Amygdala (tissue), 56 donors: ENCODE results near the gene HIPK3.
A peak's percentile ranks its signal among the peaks of the same experiment; 100 is the strongest.
"Not testable (repeated sequence)": the region's sequence is repeated elsewhere in the genome, so short reads cannot be mapped to it uniquely, and the experiment has no call there.

Experiments used
- DNase-seq, 56 donors: peaks; one replicate each; lab custom pipeline; 2025; lab: John Stamatoyannopoulos, UW

HIPK3 gene

DNA sequence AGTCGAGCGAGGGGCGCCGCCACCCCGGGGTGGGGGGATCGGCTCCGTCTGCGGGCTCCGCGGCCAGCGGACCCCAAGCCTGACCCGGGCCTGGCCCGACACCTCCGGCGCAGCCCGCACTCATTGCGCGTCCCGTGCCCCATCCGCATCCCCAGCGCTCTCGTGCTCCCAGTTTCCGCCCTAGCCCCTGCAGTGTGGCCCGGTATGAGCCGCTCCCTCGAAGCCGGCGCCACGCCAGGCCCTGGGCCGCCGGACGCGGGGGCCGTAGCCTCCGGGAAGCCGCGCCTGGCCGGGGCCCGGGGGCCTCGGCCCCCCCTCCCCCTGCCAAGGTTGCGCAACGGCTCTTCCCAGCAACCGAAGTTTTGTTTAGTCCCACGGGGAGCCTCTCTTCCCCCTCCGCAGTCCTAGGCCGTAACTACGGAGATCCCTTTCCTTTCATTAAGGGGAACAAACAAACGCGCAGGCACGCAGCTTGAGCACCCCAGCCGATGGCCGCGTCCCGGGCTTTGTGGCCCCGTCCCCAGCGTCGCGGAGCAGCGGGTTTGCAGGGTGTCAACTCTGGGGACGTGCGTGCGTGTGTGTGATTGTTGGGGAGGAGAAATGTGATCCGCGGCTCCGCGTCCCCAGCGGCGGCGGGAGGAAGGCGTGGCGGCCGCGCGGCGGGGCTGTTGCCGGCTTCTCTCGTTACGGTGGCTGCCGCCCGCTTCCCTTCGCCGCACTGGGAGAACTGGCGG is 883 bp downstream of the HIPK3 start:
- DNase-seq, result peak in 55 of 56 donors; percentile 5 to 87 (median 69)

DNA sequence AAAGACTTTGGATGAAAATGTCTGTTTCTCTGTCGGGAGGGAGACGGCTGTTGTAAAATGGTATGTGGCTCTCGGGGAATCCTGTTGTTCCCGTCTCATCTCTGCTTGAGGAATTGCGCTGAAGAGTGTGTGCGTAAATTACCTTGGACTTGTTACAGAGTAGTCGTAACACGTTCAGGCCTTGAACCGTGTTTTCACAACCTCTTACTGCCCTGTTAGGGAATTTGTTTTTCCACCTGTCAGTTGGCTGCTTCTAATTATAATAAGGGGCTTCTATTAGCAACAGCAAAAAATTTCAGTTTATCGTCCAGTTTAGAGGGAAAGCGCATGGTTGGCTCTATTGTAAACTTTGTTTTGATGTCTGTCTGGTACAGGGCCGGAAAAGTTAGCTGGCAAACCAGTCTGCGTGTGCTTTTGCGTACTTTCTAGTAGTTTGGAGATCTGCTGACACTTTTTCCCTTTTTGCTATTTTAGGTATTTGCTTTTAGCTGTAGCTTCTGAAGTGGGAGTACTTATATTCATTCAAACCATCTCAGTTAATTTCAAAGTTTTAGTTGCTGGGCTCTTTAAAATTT is 1.5 kb downstream of the HIPK3 start:
- DNase-seq, result peak in 5 of 56 donors; percentile 27 to 53 (median 43)

DNA sequence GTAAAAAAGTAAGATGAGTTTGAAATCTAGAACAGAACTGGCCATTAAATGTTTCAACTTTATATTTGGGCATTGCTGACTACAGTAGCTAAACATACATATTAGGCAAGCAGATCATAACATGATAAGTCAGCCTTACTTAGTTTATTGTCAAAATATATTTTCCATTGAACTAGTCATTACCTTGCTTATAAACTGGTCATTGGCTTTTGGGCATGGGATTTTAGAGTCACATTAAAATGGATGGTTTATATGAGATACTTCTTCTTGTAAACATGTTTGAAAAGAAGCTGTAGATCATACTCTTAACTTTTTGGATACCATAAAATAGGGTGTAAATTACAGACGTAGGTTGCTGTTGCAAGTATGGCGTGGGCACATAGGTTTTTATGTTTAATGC is 2.7 kb downstream of the HIPK3 start:
- no peak for DNase-seq

DNA sequence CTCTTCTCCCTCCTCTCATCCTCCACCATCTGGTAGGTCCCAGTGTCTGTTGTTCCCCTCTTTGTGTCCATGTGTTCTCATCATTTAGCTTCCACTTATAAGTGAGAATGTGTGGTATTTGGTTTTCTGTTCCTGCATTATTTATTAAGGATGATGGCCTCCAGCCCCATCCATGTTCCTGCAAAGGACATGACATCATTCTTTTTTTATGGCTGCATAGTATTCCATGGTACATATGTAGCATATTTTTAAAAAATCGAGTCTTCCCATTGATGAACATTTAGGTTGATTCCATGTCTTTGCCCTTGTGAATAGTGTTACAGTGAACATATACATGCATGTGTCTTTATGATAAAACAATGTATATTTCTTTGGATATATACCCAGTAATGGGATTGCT is 4.2 kb downstream of the HIPK3 start:
- not testable (repeated sequence) for DNase-seq

DNA sequence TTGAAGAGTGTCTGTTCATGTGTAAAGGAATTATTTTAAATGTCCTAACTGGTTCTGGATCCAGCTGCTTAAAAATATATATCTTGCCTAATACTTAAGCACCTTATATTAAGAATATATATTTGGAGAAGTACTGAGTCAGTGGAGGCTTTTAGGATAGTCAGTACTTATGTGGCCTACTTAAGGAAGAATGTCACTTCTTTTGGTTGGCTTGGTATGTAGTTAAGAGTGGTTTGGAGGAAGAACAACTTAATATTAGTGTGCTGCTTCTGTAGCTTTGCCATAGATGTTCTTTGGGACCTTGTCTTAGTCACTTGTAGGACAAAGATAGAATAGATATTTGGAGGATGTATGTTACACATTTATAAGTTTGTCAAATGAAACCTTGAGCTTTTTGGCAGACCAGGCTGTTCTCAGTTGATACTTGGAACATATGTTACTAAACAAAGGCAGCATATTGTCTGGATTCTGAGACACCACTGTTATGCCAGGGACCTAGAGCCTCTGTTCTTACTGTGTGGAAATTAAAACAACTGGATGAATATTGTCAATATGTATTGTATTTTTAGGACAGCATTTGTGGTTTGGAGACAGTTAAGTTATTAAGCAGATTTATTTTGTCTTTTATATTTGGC is 4.9 kb downstream of the HIPK3 start:
- DNase-seq, result no peak

DNA sequence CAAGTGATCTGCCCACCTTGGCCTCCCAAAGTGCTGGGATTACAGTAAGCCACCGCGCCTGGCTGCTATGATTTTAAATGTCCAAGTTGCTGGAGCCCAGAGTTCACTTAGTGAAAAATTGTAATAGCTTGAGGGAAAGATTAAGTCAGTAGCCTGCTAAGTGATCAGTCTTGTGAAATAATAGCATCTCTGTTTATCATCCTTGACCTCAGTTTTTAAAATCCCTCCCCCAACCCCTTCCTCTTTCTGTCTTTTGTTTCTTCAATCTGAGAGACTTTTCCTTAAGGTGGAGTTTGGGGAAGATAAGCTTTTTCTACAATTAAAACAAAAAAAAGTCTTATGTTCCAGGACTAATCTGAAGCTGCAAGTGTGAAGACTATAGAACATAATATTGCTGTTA is 6.4 kb downstream of the HIPK3 start:
- DNase-seq, result no peak

DNA sequence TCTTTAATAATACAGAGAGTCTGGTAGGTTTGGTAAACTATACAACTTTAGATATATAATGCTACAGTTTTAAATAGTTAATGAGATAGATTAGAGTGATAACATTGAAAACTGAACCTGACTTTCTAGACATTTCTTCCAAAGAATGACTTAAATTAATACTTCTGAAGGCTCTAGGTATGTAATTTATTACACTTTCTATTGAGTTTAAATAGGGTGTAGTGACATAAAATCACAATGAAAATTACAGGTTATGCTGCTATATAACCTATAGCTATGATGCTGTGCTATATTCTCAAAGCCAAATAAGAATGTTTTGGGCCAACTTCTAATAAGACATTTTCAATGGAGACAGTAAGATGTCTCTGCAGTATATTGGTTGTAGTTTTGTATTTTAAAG is 7.7 kb downstream of the HIPK3 start:
- DNase-seq, result no peak

DNA sequence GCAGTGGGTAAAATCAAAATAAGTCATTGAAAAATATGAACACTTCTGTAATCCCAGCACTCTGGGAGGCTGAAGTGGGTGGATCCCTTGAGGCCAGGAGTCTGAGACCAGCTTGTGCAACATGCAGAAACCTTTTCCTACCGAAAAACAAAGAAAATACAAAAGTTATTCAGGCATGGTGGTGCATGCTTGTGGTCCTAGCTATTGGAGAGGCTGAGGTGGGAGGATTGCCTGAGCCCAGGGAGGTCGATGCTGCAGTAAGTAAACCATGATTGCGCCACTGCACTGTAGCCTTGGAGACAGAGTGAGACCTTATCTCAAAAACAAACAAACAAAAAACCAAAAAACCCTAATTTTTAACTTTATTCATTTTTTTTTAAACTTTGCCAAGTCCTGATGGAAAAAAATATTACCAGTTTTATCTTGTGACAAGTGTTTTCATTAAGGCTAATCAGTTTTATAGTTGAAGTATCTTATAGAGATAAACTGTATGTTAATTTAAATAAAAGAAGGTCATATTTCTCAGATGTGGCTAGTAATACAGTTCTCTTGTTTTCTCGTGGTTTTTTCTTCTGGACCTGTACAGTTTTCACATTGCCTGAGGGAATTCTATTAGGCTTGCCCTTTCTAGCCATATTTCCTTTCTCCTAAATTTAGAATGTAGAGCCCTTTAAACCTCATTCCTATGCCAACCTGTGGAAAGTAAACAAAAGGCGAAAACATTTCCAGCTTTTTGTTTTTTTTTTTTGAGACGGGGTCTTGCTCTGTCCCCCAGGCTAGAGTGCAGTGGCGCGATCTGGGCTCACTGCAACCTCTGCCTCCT is 9.4 kb downstream of the HIPK3 start:
- DNase-seq, result no peak

DNA sequence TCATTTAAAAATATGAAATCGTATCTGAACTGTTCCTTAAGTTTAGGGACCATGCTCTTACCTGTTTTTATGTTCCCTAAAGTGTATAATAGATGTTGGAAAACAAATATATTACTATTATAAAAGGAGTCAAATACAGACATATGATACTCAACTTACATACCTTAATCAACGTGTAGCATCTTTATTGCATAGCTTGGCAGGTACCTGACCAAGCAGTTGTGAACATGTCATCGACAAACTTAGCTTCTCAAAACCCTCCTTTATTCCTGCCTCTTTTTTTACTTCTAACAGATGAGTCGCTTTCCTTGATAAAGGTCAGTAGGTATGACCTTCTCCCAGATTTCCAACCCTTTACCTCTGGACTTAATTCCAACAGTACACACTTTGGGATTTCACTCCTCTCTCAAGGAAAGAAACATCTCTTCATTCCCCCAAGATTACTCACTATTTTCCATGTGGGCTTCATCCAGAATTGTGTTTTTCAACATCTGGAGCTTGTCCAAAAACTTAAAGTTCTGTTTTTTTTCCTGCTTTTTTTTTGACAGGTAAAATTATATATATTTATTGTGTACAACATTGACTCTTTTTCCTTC is 11.9 kb downstream of the HIPK3 start:
- no peak for DNase-seq

DNA sequence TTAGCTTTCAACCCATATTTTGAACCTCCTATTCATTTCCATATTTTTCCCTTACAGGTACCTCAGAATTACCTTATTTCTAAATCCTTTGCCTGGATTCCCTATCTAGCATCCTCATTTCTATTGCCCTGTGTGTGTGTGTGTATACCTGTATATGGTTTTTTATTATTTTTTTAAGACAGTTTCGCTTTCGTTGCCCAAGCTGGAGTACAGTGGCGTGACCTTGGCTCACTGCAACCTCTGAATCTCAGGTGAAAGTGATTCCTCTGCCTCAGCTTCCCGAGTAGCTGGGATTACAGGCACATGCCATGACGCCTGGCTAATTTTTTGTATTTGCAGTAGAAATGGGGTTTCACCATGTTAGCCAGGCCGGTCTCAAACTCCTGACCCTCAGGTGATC is 12.6 kb downstream of the HIPK3 start:
- no peak for DNase-seq

DNA sequence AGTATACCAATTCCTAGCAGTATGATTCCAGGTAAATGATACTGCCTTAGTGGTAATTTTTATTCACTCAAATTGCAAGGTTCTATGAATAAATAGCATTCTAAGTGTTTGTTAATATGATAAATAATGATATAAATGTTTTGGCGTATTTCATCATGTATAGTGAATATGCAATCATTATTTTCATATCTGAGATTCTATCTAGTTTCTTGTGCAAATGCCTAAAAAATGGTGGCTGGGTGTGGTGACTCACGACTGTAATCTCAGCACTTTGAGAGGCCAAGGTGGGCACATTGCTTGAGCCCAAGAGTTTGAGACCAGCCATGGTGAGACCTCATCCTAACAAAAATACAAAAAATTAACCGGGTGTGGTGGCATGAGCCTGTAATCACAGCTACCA is 13.9 kb downstream of the HIPK3 start:
- DNase-seq, result no peak

DNA sequence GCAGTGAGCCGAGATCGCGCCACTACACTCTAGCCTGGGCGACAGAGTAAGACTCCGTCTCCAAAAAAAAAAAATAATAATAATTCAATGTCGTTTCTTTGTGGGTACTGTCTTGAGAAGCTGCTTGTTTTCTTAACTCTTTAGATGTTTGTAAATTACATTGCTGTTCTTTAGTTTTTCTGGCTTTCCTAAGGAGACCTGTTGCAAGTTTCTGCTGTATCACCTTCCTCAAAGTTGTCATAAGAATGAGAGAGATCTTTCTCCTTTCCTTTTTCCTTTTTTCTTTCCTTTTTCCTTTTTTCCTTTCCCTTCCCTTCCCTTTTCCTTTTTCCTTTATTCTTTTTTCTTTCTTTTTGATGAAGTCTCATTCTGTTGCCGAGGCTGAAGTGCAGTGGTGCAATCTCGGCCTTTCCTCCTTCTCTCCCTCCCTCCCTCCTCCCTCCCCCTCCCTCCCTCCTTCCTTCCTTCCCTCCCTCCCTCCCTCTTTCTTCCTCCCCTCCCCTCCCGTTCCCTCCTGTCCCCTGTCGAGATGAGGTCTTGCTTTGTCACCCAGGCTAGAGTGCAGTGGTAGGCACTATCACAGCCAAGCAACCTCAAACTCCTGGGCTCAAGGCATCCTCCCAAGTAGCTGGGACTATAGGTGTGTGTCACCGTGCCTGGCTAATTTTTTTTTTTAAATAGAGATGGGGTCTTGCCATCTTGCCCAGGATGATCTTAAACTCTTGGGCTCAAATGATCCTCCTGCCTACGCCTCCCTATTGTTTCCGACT is 15.3 kb downstream of the HIPK3 start:
- DNase-seq, result no peak

DNA sequence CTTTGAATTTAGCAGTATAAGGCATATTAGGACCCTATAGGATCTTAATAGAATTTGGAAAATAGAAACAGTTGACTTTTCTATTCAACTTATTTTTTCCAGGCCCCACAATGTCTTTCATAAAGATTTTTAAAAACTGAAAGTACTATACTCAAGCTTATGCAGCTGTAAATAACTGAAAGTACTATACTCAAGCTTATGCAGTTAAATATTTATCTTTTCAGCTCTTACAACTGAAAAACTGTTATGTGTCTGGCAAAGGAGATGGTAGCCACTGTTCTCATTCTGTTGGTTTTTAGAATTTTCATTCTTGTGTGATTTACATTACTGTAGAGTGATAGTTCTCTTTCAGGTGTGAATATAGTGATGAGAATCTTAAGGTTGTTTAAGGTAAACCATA is 16.5 kb downstream of the HIPK3 start:
- DNase-seq, result no peak

DNA sequence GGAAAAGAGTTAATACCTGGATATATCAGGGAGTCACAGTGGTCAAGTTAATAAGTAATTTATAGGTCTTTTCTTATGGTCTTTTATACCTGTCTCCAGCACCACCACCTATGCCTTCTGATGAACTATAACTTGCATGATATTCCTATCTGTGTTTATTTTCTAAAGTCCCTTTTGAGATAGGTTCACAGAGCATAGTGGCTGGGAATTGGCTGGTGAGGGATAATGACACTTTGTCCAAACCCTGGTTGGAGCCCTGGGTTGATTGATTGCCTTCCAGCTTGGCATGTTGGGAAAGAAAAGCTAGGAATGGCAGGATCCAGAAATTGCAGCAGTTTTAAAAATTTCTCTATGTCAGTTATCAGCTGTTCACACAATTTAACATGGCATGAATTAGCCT is 23.2 kb downstream of the HIPK3 start:
- DNase-seq, result no peak

DNA sequence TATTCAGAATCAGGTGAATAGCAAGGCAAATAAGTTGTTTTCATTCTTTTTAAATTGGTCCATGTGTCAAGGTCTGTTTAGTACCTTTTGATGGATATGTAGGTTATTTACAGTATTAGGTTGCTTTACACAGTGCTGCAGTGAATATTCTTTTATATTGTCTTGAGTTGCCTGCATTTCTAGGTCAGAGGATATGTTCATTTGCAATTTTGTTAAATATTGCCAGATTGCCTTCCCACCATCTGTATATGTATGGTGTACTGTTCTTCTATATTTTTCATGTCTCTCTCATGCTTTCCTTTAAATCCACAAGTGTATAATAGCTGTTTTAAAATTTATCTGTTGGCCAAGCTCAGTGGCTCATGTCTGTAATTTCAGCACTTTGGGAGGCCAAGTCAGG is 24.6 kb downstream of the HIPK3 start:
- no peak for DNase-seq

DNA sequence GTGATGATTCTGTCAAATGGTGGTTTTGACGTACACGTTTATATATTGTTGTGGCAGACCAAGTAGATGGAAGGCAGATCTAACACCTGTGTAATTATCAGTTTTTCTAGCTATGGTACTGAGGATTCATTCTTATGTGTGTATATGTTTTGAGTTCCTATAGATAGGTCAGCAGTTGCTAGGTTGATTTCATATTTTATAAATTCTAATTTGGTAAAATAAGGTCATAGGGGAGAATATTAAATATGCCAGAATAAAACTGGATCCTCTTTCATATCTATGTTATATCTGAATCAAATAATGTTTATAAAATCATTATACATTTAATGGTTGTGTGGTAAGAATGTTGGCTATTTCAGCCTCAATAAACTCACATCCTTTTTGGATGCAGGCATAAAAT is 27.6 kb downstream of the HIPK3 start:
- DNase-seq, result no peak

DNA sequence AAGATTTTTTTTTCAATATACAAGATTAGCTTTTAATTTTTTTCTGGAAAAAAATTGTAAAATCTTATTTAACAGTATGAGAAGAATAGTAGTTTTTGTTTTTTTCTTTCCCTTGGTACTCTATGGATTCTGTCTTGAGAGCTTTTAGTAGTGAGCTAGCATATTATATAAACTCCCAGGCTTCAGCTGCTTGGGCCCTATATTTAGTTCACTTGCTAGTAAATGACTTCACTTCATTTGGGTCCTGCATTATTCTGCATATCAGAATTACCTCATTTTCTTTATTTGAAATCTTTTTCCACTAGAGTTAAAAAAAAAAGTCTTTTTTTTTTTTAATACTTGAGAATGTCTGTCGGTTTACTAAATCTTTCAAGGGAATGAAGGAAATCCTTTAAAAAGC is 33.1 kb downstream of the HIPK3 start:
- DNase-seq, result no peak

DNA sequence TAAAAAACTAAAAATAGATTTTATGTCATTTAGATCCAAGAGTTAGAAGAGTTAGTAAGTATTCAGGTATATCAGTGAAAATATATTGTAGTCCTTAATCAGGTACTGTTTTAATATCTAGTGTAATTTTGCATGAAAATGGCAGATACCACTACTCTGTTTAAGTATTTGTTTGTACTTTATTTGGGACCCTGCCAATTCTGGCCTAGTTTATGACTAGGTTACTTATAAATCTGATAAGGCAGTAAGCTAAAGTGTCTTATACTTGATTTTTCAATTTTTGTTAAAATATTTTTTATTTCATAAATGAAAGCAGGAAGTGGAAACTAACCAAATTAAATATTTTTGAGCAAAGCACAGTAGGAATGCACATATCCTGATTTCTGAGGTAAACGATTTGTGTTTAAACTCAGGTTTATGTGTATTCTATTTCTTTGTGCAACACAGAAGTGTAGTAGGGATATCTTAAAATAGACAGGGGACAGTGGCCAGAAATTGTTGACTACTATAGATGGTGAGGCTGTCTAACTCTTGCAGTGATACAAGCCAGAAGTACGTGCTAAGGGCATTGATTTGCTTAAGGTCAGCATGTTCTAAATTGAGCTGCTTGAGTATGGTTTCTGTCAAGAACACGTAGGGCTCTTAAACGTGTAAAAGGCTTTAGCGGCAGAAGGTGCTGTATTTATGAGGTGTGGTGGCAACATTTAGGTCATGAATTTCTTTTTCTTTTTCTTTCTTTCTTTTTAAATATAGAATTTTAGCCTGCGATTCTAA is 34.0 kb downstream of the HIPK3 start:
- DNase-seq, result no peak

DNA sequence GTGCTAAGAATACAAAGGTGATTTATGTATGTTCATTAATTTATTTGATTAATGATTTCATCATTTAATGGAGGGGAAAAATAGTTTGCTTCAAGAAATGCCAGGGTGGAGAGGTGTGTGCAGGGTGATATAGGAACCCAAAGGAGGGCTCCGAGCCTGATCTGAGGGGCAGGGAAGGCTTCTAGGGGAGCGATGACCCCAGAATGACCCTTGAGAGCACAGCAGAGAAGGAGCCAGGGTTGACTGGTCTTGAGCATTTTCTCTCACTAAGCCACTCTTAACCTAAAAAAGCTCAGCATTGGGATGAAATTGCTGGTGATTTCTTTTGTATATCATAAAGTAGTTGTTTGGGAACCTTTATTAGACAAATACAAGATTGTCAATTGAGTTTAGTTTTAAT is 35.1 kb downstream of the HIPK3 start:
- DNase-seq, result no peak
